GM12801 (cell line): ENCODE data around the gene IRF8.

Source experiments
- TF ChIP-seq, protein P1 (sequence below): IDR thresholded peaks from one replicate; pipeline ENCODE4 v1.5.1; 2011; ENCODE audit warnings: control low read depth; ENCODE audit not compliant: insufficient read length; ENCODE audit errors: extremely low read depth

IRF8 gene, protein sequence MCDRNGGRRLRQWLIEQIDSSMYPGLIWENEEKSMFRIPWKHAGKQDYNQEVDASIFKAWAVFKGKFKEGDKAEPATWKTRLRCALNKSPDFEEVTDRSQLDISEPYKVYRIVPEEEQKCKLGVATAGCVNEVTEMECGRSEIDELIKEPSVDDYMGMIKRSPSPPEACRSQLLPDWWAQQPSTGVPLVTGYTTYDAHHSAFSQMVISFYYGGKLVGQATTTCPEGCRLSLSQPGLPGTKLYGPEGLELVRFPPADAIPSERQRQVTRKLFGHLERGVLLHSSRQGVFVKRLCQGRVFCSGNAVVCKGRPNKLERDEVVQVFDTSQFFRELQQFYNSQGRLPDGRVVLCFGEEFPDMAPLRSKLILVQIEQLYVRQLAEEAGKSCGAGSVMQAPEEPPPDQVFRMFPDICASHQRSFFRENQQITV

DNA sequence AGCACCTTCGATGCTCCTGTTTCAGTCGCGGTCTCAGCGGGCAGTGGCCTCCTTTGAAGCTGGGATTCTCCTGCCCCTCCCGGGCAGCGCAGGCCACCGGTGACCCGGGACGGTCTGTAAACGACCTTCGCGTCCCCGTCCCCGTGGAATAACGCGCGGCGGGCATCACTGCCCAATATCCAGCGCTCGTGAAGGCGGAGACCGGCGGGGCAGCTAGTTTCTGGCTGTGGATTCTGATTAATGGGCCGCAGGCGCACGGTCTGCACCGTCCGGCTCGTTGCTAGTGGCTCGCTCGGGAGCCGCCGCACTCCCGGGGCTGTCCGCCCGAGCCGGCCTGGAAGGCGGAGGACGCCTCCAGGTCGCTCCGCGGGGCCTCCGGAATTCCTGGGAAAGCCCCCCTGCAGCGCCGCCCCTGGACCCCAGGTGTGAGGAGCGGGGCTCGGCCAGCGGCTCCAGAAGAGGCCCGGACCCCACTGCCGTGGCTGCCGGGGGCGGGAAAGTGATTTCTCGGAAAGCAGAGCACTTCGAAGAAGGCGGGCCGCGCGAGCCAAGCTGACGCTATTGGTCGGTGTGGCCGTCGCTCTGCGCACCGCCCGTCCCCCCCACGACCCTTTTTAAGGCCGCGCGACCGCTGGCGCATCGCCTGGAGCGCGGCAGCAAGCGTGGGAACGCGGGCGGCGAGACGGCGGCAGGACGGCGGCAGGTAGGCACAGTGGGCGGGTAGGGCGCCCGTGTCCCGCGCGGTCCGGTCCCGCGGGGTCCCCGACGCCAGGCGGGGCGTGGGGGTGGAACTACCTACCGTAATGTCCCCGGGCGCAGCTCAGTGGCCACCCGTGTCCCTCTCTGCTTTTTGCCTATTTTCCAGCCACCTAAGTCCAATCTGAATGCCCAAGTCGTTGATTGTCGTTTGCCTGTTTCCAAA, at the start of gene IRF8:
Gene IRF8 (plus strand): TSS at position 642 of the 922 bp plus-strand sequence. CDS start 3,854 bp downstream, outside the sequence.
- TF ChIP-seq, protein P1, sequence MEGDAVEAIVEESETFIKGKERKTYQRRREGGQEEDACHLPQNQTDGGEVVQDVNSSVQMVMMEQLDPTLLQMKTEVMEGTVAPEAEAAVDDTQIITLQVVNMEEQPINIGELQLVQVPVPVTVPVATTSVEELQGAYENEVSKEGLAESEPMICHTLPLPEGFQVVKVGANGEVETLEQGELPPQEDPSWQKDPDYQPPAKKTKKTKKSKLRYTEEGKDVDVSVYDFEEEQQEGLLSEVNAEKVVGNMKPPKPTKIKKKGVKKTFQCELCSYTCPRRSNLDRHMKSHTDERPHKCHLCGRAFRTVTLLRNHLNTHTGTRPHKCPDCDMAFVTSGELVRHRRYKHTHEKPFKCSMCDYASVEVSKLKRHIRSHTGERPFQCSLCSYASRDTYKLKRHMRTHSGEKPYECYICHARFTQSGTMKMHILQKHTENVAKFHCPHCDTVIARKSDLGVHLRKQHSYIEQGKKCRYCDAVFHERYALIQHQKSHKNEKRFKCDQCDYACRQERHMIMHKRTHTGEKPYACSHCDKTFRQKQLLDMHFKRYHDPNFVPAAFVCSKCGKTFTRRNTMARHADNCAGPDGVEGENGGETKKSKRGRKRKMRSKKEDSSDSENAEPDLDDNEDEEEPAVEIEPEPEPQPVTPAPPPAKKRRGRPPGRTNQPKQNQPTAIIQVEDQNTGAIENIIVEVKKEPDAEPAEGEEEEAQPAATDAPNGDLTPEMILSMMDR, result no peak

DNA sequence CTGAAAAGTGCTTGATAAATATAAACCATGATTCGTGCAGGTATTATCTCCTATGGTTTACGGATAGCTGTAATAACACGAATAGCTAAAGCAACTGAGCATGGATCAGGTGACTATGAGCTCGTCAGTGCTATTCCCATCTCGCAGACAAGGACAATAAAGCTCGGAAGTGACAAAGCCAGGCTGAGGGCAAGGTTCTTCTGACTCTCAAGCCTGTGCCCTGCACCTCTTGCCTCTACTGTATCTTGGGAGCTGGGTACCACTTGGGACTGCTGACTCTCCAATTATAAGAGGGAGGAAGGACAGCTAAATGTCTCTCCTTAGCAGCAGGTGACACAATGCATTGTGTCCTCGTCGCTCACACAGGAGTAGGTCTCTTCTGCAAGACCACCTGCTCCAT, 49.6 kb upstream of the IRF8 start:
- TF ChIP-seq, protein P1, result no peak

DNA sequence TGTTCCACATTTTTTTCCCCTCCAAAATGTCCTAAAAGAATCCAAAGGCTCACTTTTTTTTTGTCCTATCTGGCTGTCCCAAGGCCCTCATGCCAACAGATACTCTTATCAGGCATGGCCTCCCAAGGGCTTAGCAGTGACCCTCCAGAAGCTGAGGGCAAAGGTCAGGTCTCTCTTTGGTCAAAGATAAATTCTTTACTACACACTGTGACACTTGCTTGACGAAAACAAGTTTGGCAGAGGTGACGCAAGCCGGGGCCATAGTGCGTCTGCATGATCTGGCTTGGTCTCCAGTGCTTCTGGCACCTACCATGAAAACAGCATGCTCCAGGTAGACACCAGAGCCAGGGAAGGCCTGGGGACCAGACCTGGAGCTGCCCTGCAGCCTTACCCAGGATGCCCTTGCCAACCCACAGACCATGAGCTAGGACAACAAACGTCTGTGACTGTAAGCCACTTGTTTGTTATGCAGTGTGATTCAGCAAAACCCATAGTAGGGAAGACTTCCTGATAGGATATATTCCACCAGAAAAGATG, 48.5 kb upstream of the IRF8 start:
- TF ChIP-seq, protein P1, result no peak

DNA sequence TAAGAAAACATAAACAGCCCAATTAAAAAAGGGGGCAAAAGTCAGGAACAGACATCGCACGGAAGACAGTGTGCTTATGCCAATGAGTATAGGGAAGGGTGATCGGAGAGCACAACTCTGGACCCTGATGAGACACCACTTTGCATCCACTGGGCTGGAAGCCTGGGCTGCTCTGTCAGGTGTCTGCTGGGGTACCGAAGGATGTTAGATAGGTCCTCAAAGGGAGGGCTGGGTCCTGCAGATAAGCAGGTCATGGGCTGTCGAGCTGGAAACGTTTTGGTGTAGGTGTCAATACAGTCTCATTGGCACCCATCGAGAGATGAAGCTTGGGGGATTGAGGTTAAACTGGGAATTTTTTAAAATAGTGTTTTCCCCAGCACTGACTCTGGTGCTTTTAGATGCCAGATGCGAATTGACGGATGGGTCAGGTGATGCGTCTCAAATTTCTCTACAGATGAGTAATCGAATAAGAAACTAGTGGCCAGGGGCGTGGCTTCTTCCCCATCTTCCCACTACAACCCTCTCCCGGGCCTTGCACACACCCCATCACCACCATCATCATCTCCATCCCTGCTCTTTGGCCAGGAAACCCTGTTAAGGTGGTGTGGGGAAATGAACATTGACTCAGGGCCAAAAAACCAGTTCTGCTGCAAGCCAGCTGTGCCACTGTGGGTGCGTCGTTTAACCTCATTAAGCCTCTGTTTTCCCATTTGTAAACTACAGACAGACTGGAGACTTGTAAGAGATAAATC, 47.8 kb upstream of the IRF8 start:
- TF ChIP-seq, protein P1, result no peak

DNA sequence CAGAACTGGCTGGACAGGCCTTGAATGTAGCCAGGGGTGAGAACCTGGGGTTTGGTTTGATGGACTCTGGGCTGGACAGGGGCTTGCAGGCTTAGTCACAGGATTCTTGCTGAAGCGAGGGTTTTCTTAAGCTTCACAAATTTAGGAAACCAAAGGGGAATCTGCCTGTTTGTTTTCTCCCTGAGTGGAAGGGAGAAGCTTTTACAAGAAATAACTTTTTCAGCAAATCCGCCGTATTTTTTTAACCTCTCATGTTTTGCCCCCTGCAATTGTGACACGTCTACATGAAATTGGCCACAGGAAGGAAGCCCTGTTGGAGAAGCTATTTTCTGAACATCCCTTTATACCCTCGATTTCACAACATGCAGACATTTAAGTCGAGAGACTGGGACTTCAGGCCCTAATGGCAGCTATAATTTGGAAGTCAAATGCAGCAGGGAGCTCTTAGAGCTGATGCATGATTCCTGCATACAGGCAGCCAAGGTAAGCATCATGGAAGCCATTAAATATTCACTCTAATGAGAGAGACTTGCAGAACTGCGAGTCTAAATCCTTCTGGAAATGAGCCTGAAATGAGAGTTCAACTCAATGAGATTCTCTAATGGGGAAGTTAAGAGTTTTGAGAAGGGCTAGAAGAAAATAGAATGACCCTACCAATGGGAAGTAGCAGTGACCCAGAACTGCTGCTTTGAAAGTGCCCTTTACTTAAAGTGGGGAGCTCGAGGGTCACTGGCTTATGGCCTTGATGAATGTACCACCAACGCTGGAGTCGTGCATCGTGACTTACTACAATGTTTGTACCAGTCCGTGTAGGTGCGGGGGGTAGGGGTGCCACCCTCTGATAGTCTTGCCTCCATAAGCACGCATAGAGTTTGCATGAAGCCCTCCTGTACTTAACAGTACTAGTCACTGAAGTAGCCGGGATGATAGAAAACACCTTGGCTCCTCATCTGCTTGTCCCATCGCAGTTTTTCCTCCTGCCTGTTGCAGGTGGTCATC, 45.1 kb upstream of the IRF8 start:
- TF ChIP-seq, protein P1, result no peak

DNA sequence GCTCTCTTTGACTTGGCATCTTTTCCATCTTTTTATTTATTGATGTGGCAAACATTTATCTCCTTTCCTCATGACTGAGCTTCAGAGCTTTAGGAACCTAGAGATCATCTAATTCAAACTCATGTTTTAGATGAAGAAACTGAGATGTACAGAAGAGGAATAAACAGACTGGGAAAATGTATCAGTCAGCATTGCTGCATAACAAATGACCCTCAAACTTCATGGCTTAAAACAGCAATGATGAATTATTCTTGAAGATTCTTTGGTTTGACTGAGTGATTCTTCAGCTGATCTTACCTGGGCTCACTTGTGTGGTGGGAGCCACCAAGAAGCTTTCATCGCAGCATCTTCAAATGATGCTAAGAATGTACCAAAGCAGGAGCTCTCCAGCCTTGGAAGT, 44.0 kb upstream of the IRF8 start:
- TF ChIP-seq, protein P1, result no peak
